Skeletal muscle satellite cell (primary cell): ENCODE measurements around the gene CNKSR2.

Experiments used
- H3K27me3 ChIP-seq: 2 replicates; pipeline ENCODE4 v1.7.0; 2013; ENCODE audit warnings: low read length; ENCODE audit not compliant: control insufficient read depth, insufficient read depth
- H3K36me3 ChIP-seq: 2 replicates; pipeline ENCODE4 v1.7.0; 2013; ENCODE audit warnings: mild to moderate bottlenecking, control low read depth, low read length; ENCODE audit not compliant: insufficient read depth
- H3K4me1 ChIP-seq: 2 replicates; pipeline ENCODE4 v1.7.0; 2013; ENCODE audit warnings: low read length; ENCODE audit not compliant: control insufficient read depth, insufficient read depth
- H3K4me2 ChIP-seq: 2 replicates; pipeline ENCODE4 v1.7.0; 2013; ENCODE audit warnings: mild to moderate bottlenecking, low read length
- H3K4me3 ChIP-seq: 2 replicates; pipeline ENCODE4 v1.7.0; 2013; ENCODE audit warnings: low read length
- H3K9ac ChIP-seq: 2 replicates; pipeline ENCODE4 v1.7.0; 2013; ENCODE audit warnings: mild to moderate bottlenecking, low read depth, low read length, moderate library complexity
- H3K9me3 ChIP-seq: replicated peaks from 2 replicates; pipeline ENCODE4 v1.7.0; 2013; ENCODE audit warnings: mild to moderate bottlenecking, control low read depth, low read length

The CNKSR2 gene

GRCh38 chrX:21612154-21612553 is 237.9 kb downstream of the CNKSR2 start:
- Histone ChIP-seq H3K4me3 (no peak overlapping the region), H3K9ac (no peak overlapping the region)

GRCh38 chrX:21616386-21616785 is 242.2 kb downstream of the CNKSR2 start:
- H3K27me3 ChIP-seq = no peaks in the 10 kb centered on the region
- H3K9ac ChIP-seq = no peak overlapping the region
- H3K4me1 ChIP-seq = no peaks in the 10 kb centered on the region
- no peak overlapping the region for H3K4me2 ChIP-seq
- H3K4me3 ChIP-seq = no peak overlapping the region
- H3K9me3 ChIP-seq = no peaks in the 10 kb centered on the region
- H3K36me3 ChIP-seq = no peaks in the 10 kb centered on the region

More at GRCh38 chrX:21612154-21612553, 237.9 kb downstream of the CNKSR2 start:
- no peaks in the 10 kb centered on the region for H3K4me1 ChIP-seq
- no peaks in the 10 kb centered on the region for H3K36me3 ChIP-seq
- H3K9me3 ChIP-seq = no peaks in the 10 kb centered on the region
- no peak overlapping the region for H3K4me2 ChIP-seq
- no peaks in the 10 kb centered on the region for H3K27me3 ChIP-seq

- H3K9me3 ChIP-seq = no peaks in the 10 kb centered on the region
- H3K4me1 ChIP-seq = peaks cover 6% of the 10 kb centered on the region
- no peak overlapping the region for H3K4me3 ChIP-seq
- H3K4me2 ChIP-seq = no peak overlapping the region
- H3K9ac ChIP-seq = no peak overlapping the region
- no peaks in the 10 kb centered on the region for H3K36me3 ChIP-seq
- no peaks in the 10 kb centered on the region for H3K27me3 ChIP-seq
These were observed 246.0 kb downstream of the CNKSR2 start for GRCh38 chrX:21620234-21620633.

GRCh38 chrX:21623778-21624501 is 249.7 kb downstream of the CNKSR2 start:
- no peaks in the 10 kb centered on the region for H3K36me3 ChIP-seq
- no peaks in the 10 kb centered on the region for H3K27me3 ChIP-seq
- H3K4me3 ChIP-seq = no peak overlapping the region
- no peak overlapping the region for H3K9ac ChIP-seq
- H3K9me3 ChIP-seq = no peaks in the 10 kb centered on the region
- H3K4me1 ChIP-seq = peaks cover 6% of the 10 kb centered on the region
- no peak overlapping the region for H3K4me2 ChIP-seq

- no peak overlapping the region for H3K9ac ChIP-seq
These were observed 257.8 kb downstream of the CNKSR2 start for GRCh38 chrX:21632027-21632426.

GRCh38 chrX:21638311-21638710 is 264.1 kb downstream of the CNKSR2 start:
- no peaks in the 10 kb centered on the region for H3K27me3 ChIP-seq
- no peak overlapping the region for H3K9ac ChIP-seq
- H3K4me1 ChIP-seq = no peaks in the 10 kb centered on the region
- H3K4me3 ChIP-seq = no peak overlapping the region
- no peaks in the 10 kb centered on the region for H3K36me3 ChIP-seq
- no peaks in the 10 kb centered on the region for H3K9me3 ChIP-seq
- H3K4me2 ChIP-seq = no peak overlapping the region

More at GRCh38 chrX:21632027-21632426, 257.8 kb downstream of the CNKSR2 start:
- no peaks in the 10 kb centered on the region for H3K36me3 ChIP-seq
- no peaks in the 10 kb centered on the region for H3K9me3 ChIP-seq
- H3K4me2 ChIP-seq = no peak overlapping the region
- H3K4me1 ChIP-seq = no peaks in the 10 kb centered on the region
- H3K4me3 ChIP-seq = no peak overlapping the region
- no peaks in the 10 kb centered on the region for H3K27me3 ChIP-seq

GRCh38 chrX:21639775-21640174 is 265.6 kb downstream of the CNKSR2 start:
- H3K9me3 ChIP-seq = no peaks in the 10 kb centered on the region
- no peaks in the 10 kb centered on the region for H3K36me3 ChIP-seq
- no peak overlapping the region for H3K9ac ChIP-seq
- H3K4me3 ChIP-seq = no peak overlapping the region
- H3K4me1 ChIP-seq = no peaks in the 10 kb centered on the region
- H3K4me2 ChIP-seq = no peak overlapping the region
- no peaks in the 10 kb centered on the region for H3K27me3 ChIP-seq

GRCh38 chrX:21645431-21645830 is 271.2 kb downstream of the CNKSR2 start:
- Histone ChIP-seq H3K4me1 (no peaks in the 10 kb centered on the region), H3K36me3 (no peaks in the 10 kb centered on the region), H3K9me3 (no peaks in the 10 kb centered on the region), H3K27me3 (no peaks in the 10 kb centered on the region), H3K4me3 (no peak overlapping the region), H3K9ac (no peak overlapping the region), H3K4me2 (no peak overlapping the region)

GRCh38 chrX:21645886-21646285 is 271.7 kb downstream of the CNKSR2 start:
- Histone ChIP-seq H3K27me3 (no peaks in the 10 kb centered on the region), H3K9ac (no peak overlapping the region), H3K9me3 (no peaks in the 10 kb centered on the region)

GRCh38 chrX:21655901-21656586 is 281.8 kb downstream of the CNKSR2 start:
- Histone ChIP-seq H3K4me3 (no peak overlapping the region), H3K36me3 (no peaks in the 10 kb centered on the region), H3K4me1 (peaks cover 5% of the 10 kb centered on the region), H3K9ac (no peak overlapping the region), H3K27me3 (no peaks in the 10 kb centered on the region), H3K4me2 (no peak overlapping the region), H3K9me3 (no peaks in the 10 kb centered on the region)

More at GRCh38 chrX:21645886-21646285, 271.7 kb downstream of the CNKSR2 start:
- Histone ChIP-seq H3K4me2 (no peak overlapping the region), H3K4me3 (no peak overlapping the region), H3K36me3 (no peaks in the 10 kb centered on the region), H3K4me1 (no peaks in the 10 kb centered on the region)

GRCh38 chrX:21656587-21657317 is 282.5 kb downstream of the CNKSR2 start:
- Histone ChIP-seq H3K4me3 (no peak overlapping the region), H3K9me3 (no peaks in the 10 kb centered on the region), H3K9ac (no peak overlapping the region), H3K4me1 (peaks cover 5% of the 10 kb centered on the region), H3K4me2 (no peak overlapping the region), H3K27me3 (no peaks in the 10 kb centered on the region), H3K36me3 (no peaks in the 10 kb centered on the region)
